Cardiac fibroblast (primary cell): ENCODE results near the gene PRR5.
A peak's percentile ranks its signal among the peaks of the same experiment; 100 is the strongest.

Experiments used
- DNase-seq, 2 donors: peaks; one replicate each; pipeline versions ENCODE4 v3.0.0 to v3.0.0-alpha.2; 2010; ENCODE audit warnings: low read depth in 2 of 2
- H3K4me3 ChIP-seq, 2 donors: replicated peaks in 1 of 2; 1 replicate in 1 of 2; 2 replicates in 1 of 2; pipeline ENCODE4 v1.5.1; 2011; ENCODE audit warnings: low read depth in 2 of 2, low read length in 2 of 2, mild to moderate bottlenecking in 2 of 2, moderate library complexity in 1 of 2
- CTCF ChIP-seq: IDR thresholded peaks from one replicate; pipeline ENCODE4 v1.5.1; 2011; ENCODE audit warnings: low read depth, mild to moderate bottlenecking, low read length, inconsistent platforms

PRR5 gene

DNA sequence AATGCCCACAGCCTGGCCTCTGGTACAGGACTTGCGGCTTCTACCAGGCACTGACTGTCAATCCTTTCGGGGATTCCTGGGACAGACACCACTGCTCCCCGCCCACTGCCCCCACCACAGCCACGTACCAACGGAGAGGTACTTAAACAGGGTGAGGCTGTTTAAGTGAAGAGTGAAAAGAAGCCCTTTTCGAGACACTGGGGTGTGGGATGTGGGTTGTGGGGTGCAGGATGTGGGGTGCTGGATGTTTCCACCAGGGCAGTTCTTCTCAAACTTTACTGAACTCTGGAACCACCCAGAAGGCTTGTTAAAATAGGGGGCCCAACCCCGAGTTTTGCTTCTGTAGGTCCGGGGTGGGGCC is 34.2 kb upstream of the PRR5 start:
- no peak for DNase-seq
- H3K4me3 ChIP-seq = peak overlapping the region in 1 of 2 donors; percentile 36
- no peak for TF ChIP-seq CTCF

DNA sequence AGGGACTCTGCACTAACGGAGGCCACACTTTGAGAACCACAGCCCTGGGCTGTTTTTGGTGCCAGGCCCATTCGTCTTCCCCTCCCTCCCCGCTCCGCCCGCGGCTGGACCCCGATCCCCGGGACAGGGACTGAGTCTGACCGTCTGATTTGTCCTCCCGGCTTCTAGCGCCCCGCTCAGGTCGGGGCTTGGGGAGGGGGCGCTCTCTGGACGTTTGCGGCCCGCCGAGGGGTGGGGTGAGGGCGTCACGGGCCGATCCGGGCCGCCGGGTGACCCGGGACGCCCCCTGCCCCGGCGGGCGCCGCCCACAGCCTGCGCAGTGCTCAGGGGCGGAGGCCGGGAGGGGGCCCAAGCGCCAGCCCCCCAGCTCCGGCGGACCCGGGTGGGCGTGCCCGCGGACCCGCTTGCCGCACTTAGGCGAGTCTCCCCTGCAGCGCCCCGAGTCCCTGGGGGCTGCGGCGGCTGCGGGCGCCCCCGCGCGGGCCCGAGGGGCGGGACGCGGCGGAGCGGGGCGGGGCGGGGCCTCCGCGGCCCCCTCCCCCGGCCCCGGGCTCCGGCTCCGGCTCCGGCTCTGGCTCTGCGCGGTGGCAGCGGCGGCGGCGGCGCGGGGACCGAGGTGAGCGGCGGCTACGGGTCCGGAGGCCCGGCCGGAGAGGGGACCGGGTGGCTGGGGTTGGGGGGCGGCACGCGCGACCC is 33.7 kb upstream of the PRR5 start:
- TF ChIP-seq CTCF = no peak
- DNase-seq = no peak
- peak overlapping the region in 1 of 2 donors; percentile 54 for H3K4me3 ChIP-seq

DNA sequence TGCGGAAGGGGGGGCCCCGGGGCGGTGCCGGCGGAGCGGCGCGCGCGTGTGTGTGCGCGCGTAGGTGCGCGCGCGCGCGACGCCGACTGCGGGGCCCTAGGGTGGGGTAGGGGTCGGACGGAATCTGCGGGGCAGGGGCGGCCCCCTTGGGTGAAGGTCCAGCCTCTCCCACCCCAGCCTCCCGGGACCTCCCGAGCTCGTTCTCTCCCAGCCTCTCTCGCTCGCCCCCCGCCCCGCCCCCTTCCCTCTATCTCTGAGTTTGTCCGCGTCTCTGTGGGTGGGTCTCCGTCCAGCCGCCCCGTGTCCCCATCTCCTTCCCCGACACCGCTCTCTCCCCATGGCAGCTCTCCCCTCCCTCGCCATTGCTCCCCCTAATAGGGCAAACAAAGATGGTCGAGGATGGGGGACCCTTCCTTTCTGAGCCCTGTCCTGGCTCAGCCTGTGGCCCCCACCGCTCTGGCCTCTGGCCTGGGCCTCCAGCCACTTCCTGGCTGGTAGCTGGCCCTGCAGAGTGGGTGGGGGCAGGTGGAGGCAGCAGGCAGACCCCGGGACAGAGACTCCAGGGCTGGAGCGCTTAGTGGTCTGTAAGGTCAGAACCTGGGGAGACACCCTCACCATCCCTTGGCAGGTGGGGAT is 33.0 kb upstream of the PRR5 start:
- no peak for DNase-seq

GRCh38 chr22:44669561-44669976 is 32.4 kb upstream of the PRR5 start:
- no peak overlapping the region for H3K4me3 ChIP-seq
- TF ChIP-seq CTCF = peak; percentile 12
- no peak for DNase-seq

More for the DNA sequence above, 33.0 kb upstream of the PRR5 start:
- TF ChIP-seq CTCF = no peak
- peak overlapping the region in 1 of 2 donors; percentile 54 for H3K4me3 ChIP-seq

DNA sequence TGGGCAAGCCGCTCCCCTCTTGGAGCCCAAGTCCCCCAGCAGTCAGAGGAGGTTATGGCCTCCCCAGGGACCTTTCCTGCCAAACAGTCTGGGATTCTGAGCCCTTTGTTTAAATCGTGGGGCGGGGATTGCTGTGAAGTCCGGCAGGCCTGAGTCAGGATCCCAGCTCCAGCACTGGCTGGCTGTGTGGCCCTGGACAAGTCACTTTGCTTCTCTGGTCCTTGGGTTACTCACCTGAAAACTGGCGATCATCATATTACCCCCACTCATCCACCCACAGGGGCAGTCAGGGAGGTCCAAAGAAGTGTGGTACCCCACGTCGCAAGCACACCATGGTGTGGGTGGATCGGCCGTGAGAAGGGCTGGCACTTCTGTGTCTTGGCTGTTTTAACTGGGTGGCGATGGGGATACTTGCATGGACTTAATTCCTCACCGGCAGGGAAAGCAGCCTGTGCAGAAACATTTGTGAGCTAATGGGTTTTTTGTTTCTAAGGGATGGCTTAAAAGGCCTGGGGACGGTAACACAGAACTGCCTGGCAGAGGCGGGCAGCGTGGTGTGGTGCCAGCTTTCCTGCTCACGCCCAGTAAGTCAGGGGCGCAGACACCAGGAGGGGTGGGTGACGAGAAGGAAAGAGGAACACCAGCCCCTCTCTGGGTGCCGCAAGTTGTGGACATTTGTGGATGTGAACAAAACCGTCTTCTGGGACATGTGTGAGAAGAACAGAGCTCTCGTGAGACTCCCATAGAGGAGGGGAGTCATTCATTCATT is 31.6 kb upstream of the PRR5 start:
- no peak for TF ChIP-seq CTCF
- DNase-seq = no peak
- no peak overlapping the region for H3K4me3 ChIP-seq

DNA sequence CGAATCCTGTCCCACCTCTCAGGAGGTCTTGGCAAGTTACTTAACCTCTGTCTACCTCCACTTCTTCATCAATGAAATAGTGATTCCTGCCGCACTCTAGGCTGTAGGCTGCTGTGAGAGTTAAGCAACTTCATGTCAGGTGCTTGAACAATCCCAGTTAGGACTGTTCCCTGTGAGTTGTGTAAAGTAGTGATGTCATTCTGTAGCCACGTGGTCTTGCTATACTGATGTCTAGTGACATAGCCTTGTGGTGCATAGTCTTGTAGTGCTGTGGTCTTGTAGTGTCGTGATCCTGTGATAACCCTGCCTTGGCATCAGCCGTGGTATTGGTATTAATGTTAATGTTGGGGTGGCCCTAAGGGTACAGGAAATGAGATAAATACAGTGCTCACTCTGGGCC is 30.3 kb upstream of the PRR5 start:
- TF ChIP-seq CTCF = no peak
- H3K4me3 ChIP-seq = no peak overlapping the region
- DNase-seq = peak; percentile 37 to 54
